Brain microvascular endothelial cell (primary cell): ENCODE measurements around the gene ST3GAL2.

Source experiments
- DNase-seq: peaks from one replicate; pipeline ENCODE4 v3.0.0-alpha.2; 2020
- H3K27ac ChIP-seq: fragments of 250-450 bp; sonication (Bioruptor Pico); 2 replicates; pipeline ENCODE4 v1.5.1; 2020; ENCODE audit warnings: mild to moderate bottlenecking, moderate library complexity
- H3K27me3 ChIP-seq: fragments of 250-450 bp; sonication (Bioruptor Pico); replicated peaks from 2 replicates; pipeline ENCODE4 v1.5.1; 2020; ENCODE audit warnings: mild to moderate bottlenecking
- H3K36me3 ChIP-seq: fragments of 250-450 bp; sonication (Bioruptor Pico); replicated peaks from 2 replicates; pipeline ENCODE4 v1.5.1; 2020; ENCODE audit warnings: mild to moderate bottlenecking
- H3K4me3 ChIP-seq: 2 replicates; pipeline ENCODE4 v1.5.1; 2011; ENCODE audit warnings: low read depth, mild to moderate bottlenecking, control low read depth, low read length, moderate library complexity
- in situ Hi-C: cut with HindIII; loops from 2 replicates; pipeline ENCODE4 v1.10.0; 2017; ENCODE audit warnings: low sequenced_read_pairs, low pct_ligation_motif_present
- TF ChIP-seq, protein P1 (sequence below): IDR thresholded peaks from 2 replicates; pipeline ENCODE4 v1.5.1; 2011; ENCODE audit warnings: low read depth, mild to moderate bottlenecking, moderate library complexity, low read length, control low read depth, inconsistent platforms; ENCODE audit errors: missing control alignments

Gene ST3GAL2

DNA sequence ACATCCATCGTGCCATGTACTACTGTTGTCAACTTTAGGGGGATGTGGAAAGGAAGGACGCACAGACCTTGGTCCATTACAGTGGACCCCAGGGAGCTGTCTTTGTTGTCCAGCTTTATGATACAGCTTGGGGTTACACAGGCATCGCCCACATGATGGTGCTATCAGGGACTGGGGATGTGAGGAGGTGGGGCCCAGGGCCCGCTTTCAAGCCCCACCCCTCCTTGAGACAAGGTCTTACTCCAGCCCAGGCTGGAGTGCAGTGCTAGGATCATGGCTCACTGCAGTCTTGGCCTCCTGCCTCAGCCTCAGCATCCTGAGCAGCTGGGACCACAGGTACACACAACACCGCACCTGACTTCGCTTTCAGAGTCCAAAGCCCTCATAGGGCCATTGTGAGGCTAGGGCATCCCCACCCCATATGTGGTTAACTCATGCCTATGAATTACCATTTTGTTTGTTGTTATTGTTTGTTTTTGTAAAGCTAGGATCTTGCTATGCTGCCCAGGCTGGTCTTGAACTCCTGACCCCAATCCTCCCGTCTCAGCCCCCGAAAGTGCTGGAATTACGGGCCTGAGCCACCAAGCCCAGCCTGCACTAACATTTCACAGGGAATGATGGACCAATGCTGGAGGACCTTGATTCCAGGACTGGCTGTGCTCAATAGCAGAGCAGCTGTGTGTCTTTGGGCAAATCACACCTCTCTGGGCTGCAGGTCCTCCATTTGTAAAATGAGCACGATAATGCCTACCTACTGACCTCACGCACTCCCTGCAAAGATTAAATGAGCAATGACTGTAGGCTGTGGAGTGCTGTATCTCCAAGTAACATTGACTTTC, 17.2 kb downstream of the ST3GAL2 start:
- no peak for DNase-seq
- in situ Hi-C loops, result no loop called here
- Histone ChIP-seq H3K27ac (no peak overlapping the region), H3K27me3 (no peaks in the 10 kb centered on the region), H3K4me3 (no peak overlapping the region), H3K36me3 (peaks cover 18% of the 10 kb centered on the region)
- TF ChIP-seq, protein P1, sequence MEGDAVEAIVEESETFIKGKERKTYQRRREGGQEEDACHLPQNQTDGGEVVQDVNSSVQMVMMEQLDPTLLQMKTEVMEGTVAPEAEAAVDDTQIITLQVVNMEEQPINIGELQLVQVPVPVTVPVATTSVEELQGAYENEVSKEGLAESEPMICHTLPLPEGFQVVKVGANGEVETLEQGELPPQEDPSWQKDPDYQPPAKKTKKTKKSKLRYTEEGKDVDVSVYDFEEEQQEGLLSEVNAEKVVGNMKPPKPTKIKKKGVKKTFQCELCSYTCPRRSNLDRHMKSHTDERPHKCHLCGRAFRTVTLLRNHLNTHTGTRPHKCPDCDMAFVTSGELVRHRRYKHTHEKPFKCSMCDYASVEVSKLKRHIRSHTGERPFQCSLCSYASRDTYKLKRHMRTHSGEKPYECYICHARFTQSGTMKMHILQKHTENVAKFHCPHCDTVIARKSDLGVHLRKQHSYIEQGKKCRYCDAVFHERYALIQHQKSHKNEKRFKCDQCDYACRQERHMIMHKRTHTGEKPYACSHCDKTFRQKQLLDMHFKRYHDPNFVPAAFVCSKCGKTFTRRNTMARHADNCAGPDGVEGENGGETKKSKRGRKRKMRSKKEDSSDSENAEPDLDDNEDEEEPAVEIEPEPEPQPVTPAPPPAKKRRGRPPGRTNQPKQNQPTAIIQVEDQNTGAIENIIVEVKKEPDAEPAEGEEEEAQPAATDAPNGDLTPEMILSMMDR, result no peak

DNA sequence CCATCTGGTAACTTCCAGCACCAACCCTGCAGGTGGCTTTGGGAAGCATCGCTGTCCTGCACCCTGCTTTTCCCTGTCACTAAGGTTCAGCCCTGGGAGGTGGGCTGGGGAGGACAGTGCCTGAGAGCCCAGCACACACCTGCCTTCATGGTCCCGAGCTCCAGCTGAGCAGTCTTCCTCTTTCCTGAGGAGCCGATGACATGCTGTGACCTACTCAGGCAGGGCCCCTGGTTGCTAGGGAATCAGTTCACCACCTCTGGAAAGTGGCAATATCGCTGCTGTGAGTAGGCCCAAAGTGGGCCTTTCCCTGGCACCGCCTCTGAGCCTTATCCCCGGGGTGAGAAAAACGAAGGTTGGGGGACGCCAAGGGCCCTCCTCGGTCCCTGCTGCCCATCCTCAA, 17.9 kb downstream of the ST3GAL2 start:
- peaks cover 19% of the 10 kb centered on the region for H3K36me3 ChIP-seq
- no peak for DNase-seq
- in situ Hi-C loops, result no loop called here
- no peak overlapping the region for H3K27ac ChIP-seq
- no peaks in the 10 kb centered on the region for H3K27me3 ChIP-seq
- TF ChIP-seq, protein P1, result no peak
- no peak overlapping the region for H3K4me3 ChIP-seq

DNA sequence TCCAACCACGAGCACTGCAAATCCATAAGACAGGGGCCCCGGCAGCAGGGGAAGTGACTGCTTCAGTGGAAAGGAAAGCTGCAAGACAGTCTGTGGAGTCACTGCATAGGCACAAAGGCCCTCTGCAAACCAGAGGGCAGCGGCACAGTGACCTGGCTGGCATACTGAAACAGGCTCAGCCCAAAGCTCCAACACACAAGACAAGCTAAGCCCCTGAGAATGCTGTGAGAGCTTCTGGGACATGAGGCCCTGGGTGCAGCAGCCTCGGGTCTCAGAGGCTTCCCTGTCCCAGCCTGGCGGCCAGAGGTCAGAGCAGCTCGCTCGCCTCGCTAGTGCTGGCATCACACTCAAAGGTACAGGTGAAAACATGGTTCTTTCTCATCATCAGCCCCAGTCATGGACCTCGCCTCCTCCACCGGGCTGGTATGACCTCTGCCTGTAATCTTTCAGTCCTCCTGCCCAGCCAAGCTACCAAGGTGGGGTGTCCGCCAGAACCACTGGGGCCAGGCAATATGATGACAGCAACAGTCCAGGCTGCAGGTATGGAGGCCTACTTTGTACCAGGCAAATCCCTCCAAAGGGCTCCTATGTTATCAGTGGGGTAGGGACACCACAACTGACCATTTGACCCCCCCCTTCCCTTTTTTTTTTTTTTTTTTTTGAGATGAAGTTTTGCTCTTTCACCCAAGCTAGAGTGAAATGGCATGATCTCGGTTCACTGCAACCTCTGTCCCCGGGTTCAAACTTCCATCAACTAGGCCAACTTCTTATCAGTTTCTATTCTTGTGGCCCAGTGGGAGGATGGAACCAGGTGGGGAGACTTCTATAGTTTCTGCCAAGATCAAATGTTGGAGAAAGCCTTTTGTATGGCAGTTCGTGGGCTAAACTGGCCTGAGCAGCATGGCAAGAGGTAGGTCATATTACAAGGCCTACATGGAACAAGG, 19.2 kb downstream of the ST3GAL2 start:
- Histone ChIP-seq H3K27me3 (no peaks in the 10 kb centered on the region), H3K4me3 (no peak overlapping the region), H3K36me3 (peaks cover 20% of the 10 kb centered on the region), H3K27ac (no peak overlapping the region)
- in situ Hi-C loops, result no loop called here
- DNase-seq, result no peak
- TF ChIP-seq, protein P1, result no peak

DNA sequence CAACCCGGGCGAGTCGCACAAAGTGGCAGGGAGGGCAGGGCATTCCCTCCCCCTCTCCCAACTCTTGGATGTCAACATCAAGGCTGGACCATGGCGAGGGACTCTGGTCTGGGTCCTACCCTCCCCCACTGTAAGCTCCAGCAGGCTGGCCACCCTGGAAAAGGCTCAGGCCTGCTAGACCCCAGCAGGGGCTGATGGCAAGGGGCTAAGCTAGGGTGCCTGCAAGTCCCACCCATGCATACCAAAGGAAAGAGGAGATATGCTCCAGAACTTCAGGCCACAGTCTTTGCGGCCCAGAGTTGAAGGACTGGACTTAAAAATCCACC, 19.9 kb downstream of the ST3GAL2 start:
- H3K36me3 ChIP-seq, result peaks cover 18% of the 10 kb centered on the region
- H3K27ac ChIP-seq, result no peak overlapping the region
- no peaks in the 10 kb centered on the region for H3K27me3 ChIP-seq
- in situ Hi-C loops, result no loop called here
- H3K4me3 ChIP-seq, result no peak overlapping the region
- no peak for DNase-seq
- TF ChIP-seq, protein P1, result no peak

DNA sequence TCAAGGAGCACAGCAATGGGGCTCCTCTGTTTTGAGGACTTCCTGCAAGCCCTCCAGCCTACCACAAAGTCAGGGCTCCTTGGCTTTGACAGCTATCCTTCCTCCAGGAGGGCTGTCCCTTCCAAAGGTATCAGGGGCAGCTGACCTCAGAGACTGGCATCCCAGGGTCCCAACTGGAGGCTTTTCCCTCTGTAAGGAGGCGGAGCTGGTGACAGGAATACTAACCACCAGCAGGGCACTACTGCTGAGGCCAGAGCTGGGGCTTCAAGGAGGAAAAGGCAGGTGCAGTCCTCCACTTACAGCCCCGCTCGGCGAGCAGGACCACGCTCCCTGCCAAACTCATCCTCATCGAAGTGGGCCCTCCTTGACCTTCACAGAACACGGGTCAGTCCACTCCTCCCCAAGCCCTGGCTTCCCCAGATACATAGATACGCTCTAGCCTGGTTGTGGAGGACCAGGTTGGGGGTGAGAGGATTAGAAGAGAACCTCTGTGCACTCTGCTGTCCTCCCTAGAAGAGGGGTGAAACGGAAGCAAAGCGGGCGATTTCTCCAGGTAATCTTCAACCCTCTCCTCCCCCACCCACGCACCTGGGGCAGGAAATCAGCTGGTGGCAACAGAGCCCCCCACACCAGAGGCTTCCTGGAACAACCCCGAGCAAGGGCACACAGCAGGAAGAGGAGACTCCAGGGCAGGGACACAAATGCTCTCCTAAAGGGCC, 20.5 kb downstream of the ST3GAL2 start:
- in situ Hi-C loops, result no loop called here
- no peaks in the 10 kb centered on the region for H3K27me3 ChIP-seq
- no peak overlapping the region for H3K4me3 ChIP-seq
- H3K36me3 ChIP-seq, result peaks cover 18% of the 10 kb centered on the region
- H3K27ac ChIP-seq, result no peak overlapping the region
- TF ChIP-seq, protein P1, result no peak
- no peak for DNase-seq
